ENCODE data around the gene CAMK4. TPM values are rescaled to one million over a fixed set of nuclear protein-coding genes. Genes with fewer than 3 reads are reported as not detected.
A peak's percentile ranks its signal among the peaks of the same experiment; 100 is the strongest.

Gene CAMK4
- total and polyA plus RNA-seq, 2 donors: 30.7 to 107 TPM

DNA sequence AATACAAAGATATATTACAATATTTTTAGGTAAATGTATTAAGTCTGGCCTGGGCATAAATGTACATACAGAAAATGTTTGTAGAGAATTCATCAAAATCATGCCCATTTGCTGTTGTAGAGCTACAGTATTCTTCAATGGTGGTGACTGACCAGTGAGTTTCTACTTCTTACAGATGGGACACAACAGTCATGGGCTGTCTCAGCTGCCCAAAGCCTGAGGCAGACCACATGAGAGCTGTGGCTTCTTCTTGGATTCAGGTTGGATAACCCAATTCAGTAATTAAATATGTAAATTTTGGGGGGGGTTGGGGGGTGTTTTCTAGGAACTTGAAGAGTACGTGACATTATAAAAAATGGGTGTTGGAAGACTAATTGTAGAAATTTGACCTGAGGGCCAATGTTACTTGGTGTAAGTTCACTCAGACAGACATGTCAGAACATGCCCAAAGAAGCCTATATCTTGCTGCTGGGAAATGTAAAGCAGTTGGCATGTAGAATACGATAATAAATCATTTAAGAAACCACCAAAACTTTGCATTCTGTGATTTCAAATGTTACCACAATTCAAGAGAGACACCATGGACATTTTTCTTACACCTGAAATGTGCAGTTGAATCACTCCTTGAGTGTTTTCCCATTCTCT, 270.3 kb downstream of the CAMK4 start:
- Histone ChIP-seq H3K4me1 (ENCODE audit: control insufficient read depth in 2 of 2, insufficient read depth in 2 of 2, low read length in 2 of 2) (no peaks in the 10 kb centered on the region), H3K36me3 (ENCODE audit: control insufficient read depth in 2 of 2, insufficient read depth in 2 of 2, low read length in 1 of 2) (peaks cover 1 to 40% of the 10 kb centered on the region in 2 donors), H3K27me3 (ENCODE audit: control insufficient read depth in 2 of 2, insufficient read depth in 1 of 2, low read length in 1 of 2) (no peaks in the 10 kb centered on the region), H3K4me3 (ENCODE audit: low read length in 2 of 2) (no peak overlapping the region), H3K27ac (ENCODE audit: low read depth in 1 of 2, low read length in 1 of 2) (no peak overlapping the region), H3K9me3 (ENCODE audit: control insufficient read depth in 2 of 2, insufficient read depth in 1 of 2, low read length in 1 of 2) (no peaks in the 10 kb centered on the region)
- 92% methylated on average over 2 of the region's 2 CpGs for WGBS
- DNase-seq (ENCODE audit: low read depth in 6 of 9, low spot score in 9 of 9): no peak

DNA sequence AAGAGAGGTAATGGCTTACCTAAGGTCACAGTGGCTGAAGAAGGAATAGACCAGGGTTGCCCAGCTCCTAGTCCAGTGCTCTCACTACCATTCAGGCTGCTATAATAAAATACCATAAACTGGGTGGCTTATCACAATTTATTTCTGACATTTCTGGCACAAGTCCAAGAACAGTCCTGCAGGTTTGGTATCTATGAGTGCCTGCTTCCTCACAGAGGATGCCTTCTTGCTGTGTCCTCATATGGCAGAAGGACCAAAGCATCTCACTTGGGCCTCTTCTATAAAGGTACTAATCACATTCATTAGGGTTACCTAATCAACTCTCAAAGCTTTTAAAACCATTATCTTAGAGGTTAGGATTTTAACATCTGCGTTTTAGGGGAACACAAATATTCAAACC, 271.0 kb downstream of the CAMK4 start:
- peaks cover 0 to 45% of the 10 kb centered on the region in 2 donors for H3K36me3 ChIP-seq (ENCODE audit: control insufficient read depth in 2 of 2, insufficient read depth in 2 of 2, low read length in 1 of 2)
- no peak overlapping the region for H3K27ac ChIP-seq (ENCODE audit: low read depth in 1 of 2, low read length in 1 of 2)
- no peak overlapping the region for H3K4me3 ChIP-seq (ENCODE audit: low read length in 2 of 2)
- no peaks in the 10 kb centered on the region for H3K27me3 ChIP-seq (ENCODE audit: control insufficient read depth in 2 of 2, insufficient read depth in 1 of 2, low read length in 1 of 2)
- no peaks in the 10 kb centered on the region for H3K4me1 ChIP-seq (ENCODE audit: control insufficient read depth in 2 of 2, insufficient read depth in 2 of 2, low read length in 2 of 2)
- H3K9me3 ChIP-seq (ENCODE audit: control insufficient read depth in 2 of 2, insufficient read depth in 1 of 2, low read length in 1 of 2): no peaks in the 10 kb centered on the region
- 97% methylated on average over 1 of the region's 1 CpG for WGBS
- no peak for DNase-seq (ENCODE audit: low read depth in 6 of 9, low spot score in 9 of 9)

DNA sequence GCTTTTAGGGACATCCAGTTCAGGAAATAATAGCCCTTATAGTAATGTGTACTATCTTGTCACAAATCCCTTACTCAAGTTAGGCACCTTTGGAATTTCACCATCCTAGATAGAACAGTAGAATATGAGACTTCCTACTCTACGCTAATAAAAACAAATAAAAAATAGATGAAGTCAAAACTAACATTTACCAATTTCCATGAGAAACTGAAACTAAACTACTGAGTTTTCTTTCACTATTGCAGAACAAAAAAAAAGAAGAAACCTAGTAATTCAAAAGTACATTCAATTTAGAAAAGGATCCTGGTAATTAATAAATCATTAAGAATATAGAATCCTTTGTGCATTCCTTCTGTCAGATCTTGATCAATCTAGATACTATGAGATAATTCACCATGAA, 274.2 kb downstream of the CAMK4 start:
- no peak overlapping the region for H3K27ac ChIP-seq (ENCODE audit: low read depth in 1 of 2, low read length in 1 of 2)
- H3K4me3 ChIP-seq (ENCODE audit: low read length in 2 of 2): no peak overlapping the region
- H3K36me3 ChIP-seq (ENCODE audit: control insufficient read depth in 2 of 2, insufficient read depth in 2 of 2, low read length in 1 of 2): peaks cover 0 to 39% of the 10 kb centered on the region in 2 donors
- H3K27me3 ChIP-seq (ENCODE audit: control insufficient read depth in 2 of 2, insufficient read depth in 1 of 2, low read length in 1 of 2): no peaks in the 10 kb centered on the region
- no peak for DNase-seq (ENCODE audit: low read depth in 6 of 9, low spot score in 9 of 9)
- 97% methylated on average over 1 of the region's 1 CpG for WGBS
- no peaks in the 10 kb centered on the region for H3K4me1 ChIP-seq (ENCODE audit: control insufficient read depth in 2 of 2, insufficient read depth in 2 of 2, low read length in 2 of 2)
- H3K9me3 ChIP-seq (ENCODE audit: control insufficient read depth in 2 of 2, insufficient read depth in 1 of 2, low read length in 1 of 2): no peaks in the 10 kb centered on the region

DNA sequence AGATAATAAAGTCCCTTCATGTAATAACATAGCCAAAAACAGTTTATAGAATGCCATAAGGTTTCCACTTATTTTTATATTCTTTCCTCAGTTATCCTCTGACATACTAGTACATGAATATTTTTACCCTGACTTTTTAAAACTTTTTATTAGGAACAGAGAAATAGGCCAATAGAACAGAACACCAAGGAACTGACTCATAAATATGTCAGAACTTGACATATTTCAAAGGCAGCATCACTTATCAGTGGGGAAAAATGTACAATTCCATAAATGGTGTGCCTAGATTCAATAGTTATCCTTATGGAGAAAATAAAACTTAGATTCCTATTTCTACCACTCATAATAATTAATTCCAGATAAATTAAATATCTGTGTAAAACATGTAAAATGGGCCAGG, 278.8 kb downstream of the CAMK4 start:
- DNase-seq (ENCODE audit: low read depth in 6 of 9, low spot score in 9 of 9): no peak
- Histone ChIP-seq H3K4me1 (ENCODE audit: control insufficient read depth in 2 of 2, insufficient read depth in 2 of 2, low read length in 2 of 2) (no peaks in the 10 kb centered on the region), H3K27ac (ENCODE audit: low read depth in 1 of 2, low read length in 1 of 2) (no peak overlapping the region), H3K27me3 (ENCODE audit: control insufficient read depth in 2 of 2, insufficient read depth in 1 of 2, low read length in 1 of 2) (no peaks in the 10 kb centered on the region), H3K4me3 (ENCODE audit: low read length in 2 of 2) (no peak overlapping the region), H3K9me3 (ENCODE audit: control insufficient read depth in 2 of 2, insufficient read depth in 1 of 2, low read length in 1 of 2) (no peaks in the 10 kb centered on the region), H3K36me3 (ENCODE audit: control insufficient read depth in 2 of 2, insufficient read depth in 2 of 2, low read length in 1 of 2) (peaks cover 0 to 21% of the 10 kb centered on the region in 2 donors)

DNA sequence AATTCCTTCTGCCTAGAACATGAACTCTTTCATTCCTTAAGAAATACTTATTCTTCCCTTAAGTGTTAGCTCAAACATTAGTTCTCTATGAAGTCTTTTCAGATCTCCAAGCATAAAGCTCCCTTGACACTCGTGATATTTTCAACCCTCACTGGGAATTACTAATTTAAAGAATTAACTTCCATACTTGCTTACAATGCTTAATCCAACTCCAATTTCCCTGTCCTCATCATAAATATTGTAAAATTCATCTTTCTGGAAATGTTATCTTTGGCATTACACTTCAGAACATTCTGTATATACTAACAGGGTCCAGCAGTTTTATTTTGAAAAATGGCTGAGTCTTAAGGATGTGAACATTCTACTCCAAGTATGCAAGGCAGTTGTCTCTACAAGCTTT, 280.9 kb downstream of the CAMK4 start:
- Histone ChIP-seq H3K4me1 (ENCODE audit: control insufficient read depth in 2 of 2, insufficient read depth in 2 of 2, low read length in 2 of 2) (no peaks in the 10 kb centered on the region), H3K4me3 (ENCODE audit: low read length in 2 of 2) (no peak overlapping the region), H3K27ac (ENCODE audit: low read depth in 1 of 2, low read length in 1 of 2) (no peak overlapping the region), H3K36me3 (ENCODE audit: control insufficient read depth in 2 of 2, insufficient read depth in 2 of 2, low read length in 1 of 2) (peaks cover 0 to 11% of the 10 kb centered on the region in 2 donors), H3K27me3 (ENCODE audit: control insufficient read depth in 2 of 2, insufficient read depth in 1 of 2, low read length in 1 of 2) (no peaks in the 10 kb centered on the region), H3K9me3 (ENCODE audit: control insufficient read depth in 2 of 2, insufficient read depth in 1 of 2, low read length in 1 of 2) (no peaks in the 10 kb centered on the region)
- no peak for DNase-seq (ENCODE audit: low read depth in 6 of 9, low spot score in 9 of 9)
- WGBS: 99% methylated on average over 1 of the region's 1 CpG

DNA sequence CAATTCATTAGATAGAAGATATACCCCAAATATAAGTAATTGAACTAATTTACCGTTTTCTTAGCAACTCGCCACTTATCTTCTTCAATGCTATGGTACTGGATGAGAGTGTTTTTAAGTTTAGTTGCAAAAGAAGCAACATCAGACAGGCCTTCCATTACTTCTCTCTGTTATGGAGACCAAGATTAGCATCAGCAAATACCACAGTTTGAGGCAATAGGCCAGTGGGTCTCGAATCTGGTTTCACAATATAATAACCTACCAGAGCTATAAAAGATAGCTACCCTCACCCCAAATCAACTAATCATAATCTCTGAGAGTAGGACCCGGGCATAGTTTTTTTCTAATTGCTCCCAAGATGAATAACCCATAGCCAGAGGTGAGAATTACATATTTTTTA, 283.1 kb downstream of the CAMK4 start:
- 97% methylated on average over 4 of the region's 4 CpGs for WGBS
- Histone ChIP-seq H3K4me1 (ENCODE audit: control insufficient read depth in 2 of 2, insufficient read depth in 2 of 2, low read length in 2 of 2) (peaks cover 0 to 6% of the 10 kb centered on the region in 2 donors), H3K27ac (ENCODE audit: low read depth in 1 of 2, low read length in 1 of 2) (no peak overlapping the region), H3K4me3 (ENCODE audit: low read length in 2 of 2) (no peak overlapping the region), H3K9me3 (ENCODE audit: control insufficient read depth in 2 of 2, insufficient read depth in 1 of 2, low read length in 1 of 2) (no peaks in the 10 kb centered on the region), H3K27me3 (ENCODE audit: control insufficient read depth in 2 of 2, insufficient read depth in 1 of 2, low read length in 1 of 2) (no peaks in the 10 kb centered on the region), H3K36me3 (ENCODE audit: control insufficient read depth in 2 of 2, insufficient read depth in 2 of 2, low read length in 1 of 2) (no peaks in the 10 kb centered on the region)
- no peak for DNase-seq (ENCODE audit: low read depth in 6 of 9, low spot score in 9 of 9)

DNA sequence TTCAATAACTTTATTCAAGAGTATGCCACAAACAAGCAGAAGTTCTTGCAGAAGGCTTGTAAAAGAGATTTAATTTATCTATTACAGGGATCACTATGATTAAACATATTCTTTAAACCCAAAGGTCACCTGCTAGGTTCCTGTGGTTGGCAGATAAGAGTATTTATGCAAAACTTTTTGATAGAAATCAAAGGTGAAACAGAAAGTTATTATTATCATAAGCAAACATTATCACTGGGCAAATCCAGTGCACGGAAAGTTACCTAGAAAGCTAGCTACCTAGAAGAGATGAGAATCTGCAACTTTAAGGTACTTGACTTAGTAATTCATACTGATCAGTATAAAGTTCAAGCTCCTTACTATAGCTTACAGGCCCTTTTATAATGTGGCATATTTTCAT, 284.9 kb downstream of the CAMK4 start:
- Histone ChIP-seq H3K36me3 (ENCODE audit: control insufficient read depth in 2 of 2, insufficient read depth in 2 of 2, low read length in 1 of 2) (no peaks in the 10 kb centered on the region), H3K27me3 (ENCODE audit: control insufficient read depth in 2 of 2, insufficient read depth in 1 of 2, low read length in 1 of 2) (no peaks in the 10 kb centered on the region), H3K9me3 (ENCODE audit: control insufficient read depth in 2 of 2, insufficient read depth in 1 of 2, low read length in 1 of 2) (no peaks in the 10 kb centered on the region), H3K4me3 (ENCODE audit: low read length in 2 of 2) (no peak overlapping the region), H3K27ac (ENCODE audit: low read depth in 1 of 2, low read length in 1 of 2) (no peak overlapping the region), H3K4me1 (ENCODE audit: control insufficient read depth in 2 of 2, insufficient read depth in 2 of 2, low read length in 2 of 2) (peaks cover 0 to 10% of the 10 kb centered on the region in 2 donors)
- no peak for DNase-seq (ENCODE audit: low read depth in 6 of 9, low spot score in 9 of 9)
- 95% methylated on average over 1 of the region's 1 CpG for whole genome bisulfite sequencing

DNA sequence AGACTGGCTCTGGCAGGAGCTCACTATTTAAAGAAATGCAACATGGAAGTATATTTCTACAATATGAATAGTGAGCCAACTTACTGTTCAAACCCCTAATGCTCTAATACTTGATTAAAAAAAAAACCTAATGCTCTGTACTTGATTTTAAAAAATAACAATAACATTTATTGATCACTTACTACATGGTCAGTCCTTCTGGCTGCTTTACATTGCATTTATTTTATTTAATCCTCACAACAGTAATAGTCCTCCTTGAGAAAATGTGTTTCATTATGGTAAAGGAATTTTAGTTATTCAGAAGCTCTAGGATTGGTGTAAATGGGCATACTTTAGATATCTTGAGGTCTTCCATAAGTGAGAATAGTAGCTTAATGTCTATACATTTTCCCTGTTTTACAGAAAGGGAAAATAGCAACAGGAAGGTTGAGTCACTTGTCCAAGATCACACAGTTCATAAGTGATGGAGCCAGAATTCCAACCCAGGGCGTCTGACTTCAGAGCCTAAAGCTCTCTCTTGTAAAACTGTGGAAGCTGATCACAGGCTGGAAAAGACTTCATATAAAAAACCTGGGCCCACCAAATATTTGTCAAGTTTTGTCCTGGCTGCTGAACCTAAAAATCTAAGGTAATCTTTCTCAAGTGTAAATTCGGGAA, 287.1 kb downstream of the CAMK4 start:
- peak in 1 of 9 donors; percentile 11 for DNase-seq (ENCODE audit: low read depth in 6 of 9, low spot score in 9 of 9)
- no peak overlapping the region for H3K27ac ChIP-seq (ENCODE audit: low read depth in 1 of 2, low read length in 1 of 2)
- no peaks in the 10 kb centered on the region for H3K27me3 ChIP-seq (ENCODE audit: control insufficient read depth in 2 of 2, insufficient read depth in 1 of 2, low read length in 1 of 2)
- peaks cover 0 to 10% of the 10 kb centered on the region in 2 donors for H3K4me1 ChIP-seq (ENCODE audit: control insufficient read depth in 2 of 2, insufficient read depth in 2 of 2, low read length in 2 of 2)
- WGBS: 29% methylated on average over 2 of the region's 2 CpGs
- H3K36me3 ChIP-seq (ENCODE audit: control insufficient read depth in 2 of 2, insufficient read depth in 2 of 2, low read length in 1 of 2): no peaks in the 10 kb centered on the region
- peak overlapping the region; percentile 54 to 79 for H3K4me3 ChIP-seq (ENCODE audit: low read length in 2 of 2)
- no peaks in the 10 kb centered on the region for H3K9me3 ChIP-seq (ENCODE audit: control insufficient read depth in 2 of 2, insufficient read depth in 1 of 2, low read length in 1 of 2)

DNA sequence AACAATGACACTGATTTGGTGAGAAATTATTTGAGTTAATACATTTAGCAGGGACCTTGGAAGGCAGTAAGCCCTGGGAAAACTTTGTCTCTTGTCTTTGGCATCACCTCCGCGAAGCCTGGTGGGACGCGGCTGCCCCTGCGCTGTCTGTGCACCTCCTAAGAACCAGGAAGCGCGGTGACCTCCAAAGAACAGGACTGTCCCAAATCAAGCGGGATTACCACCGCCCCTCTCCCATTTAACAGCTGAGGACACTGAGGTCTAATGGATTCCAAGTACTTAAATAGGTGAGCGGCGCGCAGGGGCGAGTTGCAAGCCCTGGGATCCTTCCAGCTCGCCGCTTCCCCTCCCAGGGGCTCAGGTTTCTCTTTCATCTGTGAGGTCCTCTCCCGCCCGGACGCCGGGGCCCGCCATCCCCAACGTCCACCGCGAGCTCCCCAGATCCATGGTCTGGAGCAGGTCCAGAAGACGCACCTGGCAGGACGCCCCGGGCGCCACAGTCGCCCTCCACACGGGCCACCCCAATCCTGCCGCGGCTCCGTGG, 287.7 kb downstream of the CAMK4 start:
- H3K36me3 ChIP-seq (ENCODE audit: control insufficient read depth in 2 of 2, insufficient read depth in 2 of 2, low read length in 1 of 2): no peaks in the 10 kb centered on the region
- H3K27me3 ChIP-seq (ENCODE audit: control insufficient read depth in 2 of 2, insufficient read depth in 1 of 2, low read length in 1 of 2): no peaks in the 10 kb centered on the region
- H3K4me1 ChIP-seq (ENCODE audit: control insufficient read depth in 2 of 2, insufficient read depth in 2 of 2, low read length in 2 of 2): peaks cover 0 to 10% of the 10 kb centered on the region in 2 donors
- DNase-seq (ENCODE audit: low read depth in 6 of 9, low spot score in 9 of 9): peak in 2 of 9 donors; percentile 9 to 21
- peak overlapping the region; percentile 54 to 79 for H3K4me3 ChIP-seq (ENCODE audit: low read length in 2 of 2)
- peak overlapping the region; percentile 44 to 83 for H3K27ac ChIP-seq (ENCODE audit: low read depth in 1 of 2, low read length in 1 of 2)
- H3K9me3 ChIP-seq (ENCODE audit: control insufficient read depth in 2 of 2, insufficient read depth in 1 of 2, low read length in 1 of 2): no peaks in the 10 kb centered on the region
- 1% methylated on average over 32 of the region's 32 CpGs for WGBS
